T-helper 2 cell treated with Interferon-gamma antibody and Interleukin-4, amounts not matched to agents 100 ng/mL and 5 ng/mL, for 36 hours (primary cell): ENCODE measurements around the gene CCDC196. TPM values are rescaled to one million over a fixed set of nuclear protein-coding genes. Genes with fewer than 3 reads are reported as not detected.
"Not testable (repeated sequence)": the region's sequence is repeated elsewhere in the genome, so short reads cannot be mapped to it uniquely, and the experiment has no call there.

Experiments
- intact Hi-C: fragments of 100-400 bp; cut with micrococcal nuclease; formaldehyde crosslinking; loops from one replicate; pipeline ENCODE4 v1.15.1; 2023
- total RNA-seq: library from RNA; stranded (reverse); gene quantifications from 2 replicates; pipeline ENCODE4 v1.2.3, GENCODE V29; 2022

Gene CCDC196
- total RNA-seq, 1 donor from 2014 or later: not detected

DNA sequence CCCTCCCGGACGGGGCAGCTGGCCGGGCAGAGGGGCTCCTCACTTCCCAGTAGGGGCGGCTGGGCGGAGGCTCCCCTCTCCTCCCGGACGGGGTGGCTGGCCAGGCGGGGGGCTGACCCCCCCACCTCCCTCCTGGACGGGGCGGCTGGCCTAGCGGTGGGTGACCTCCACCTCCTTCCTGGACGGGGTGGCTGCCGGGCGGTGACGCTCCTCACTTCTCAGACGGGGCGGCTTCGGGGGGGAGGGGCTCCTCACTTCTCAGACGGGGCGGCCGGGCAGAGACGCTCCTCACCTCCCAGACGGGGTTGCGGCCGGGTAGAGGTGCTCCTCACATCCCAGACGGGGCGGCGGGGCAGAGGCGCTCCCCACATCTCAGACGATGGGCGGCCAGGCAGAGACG, 59.6 kb downstream of the CCDC196 start:
- intact Hi-C loops: not testable (repeated sequence)

Other genes starting within 250 kb of the CCDC196 start
- 17.4 and 20.3 TPM in 2 replicates for gene GPHN, start 21.8 kb downstream of the CCDC196 start, total RNA-seq